ENCODE measurements around the gene TAF4B. TPM values are rescaled to one million over a fixed set of nuclear protein-coding genes. Genes with fewer than 3 reads are reported as not detected.
"Not testable (repeated sequence)": the region's sequence is repeated elsewhere in the genome, so short reads cannot be mapped to it uniquely, and the experiment has no call there.

TAF4B gene
- total RNA-seq, 1 donor from 2014 or later: 4.7 TPM

- not testable (repeated sequence) for DNase-seq (ENCODE audit: extremely low read depth, low read depth, low spot score)
These were observed 11.1 kb downstream of the TAF4B start for GRCh38 chr18:26237363-26237762.

- DNase-seq (ENCODE audit: extremely low read depth, low read depth, low spot score): not testable (repeated sequence)
These were observed 12.5 kb downstream of the TAF4B start for GRCh38 chr18:26238718-26239117.

GRCh38 chr18:26242392-26242791, 16.1 kb downstream of the TAF4B start:
- not testable (repeated sequence) for DNase-seq (ENCODE audit: extremely low read depth, low read depth, low spot score)

GRCh38 chr18:26245434-26245833, 19.2 kb downstream of the TAF4B start:
- not testable (repeated sequence) for DNase-seq (ENCODE audit: extremely low read depth, low read depth, low spot score)

GRCh38 chr18:26252411-26252810, 26.2 kb downstream of the TAF4B start:
- DNase-seq (ENCODE audit: extremely low read depth, low read depth, low spot score): no peak

GRCh38 chr18:26254808-26255207, 28.6 kb downstream of the TAF4B start:
- DNase-seq (ENCODE audit: extremely low read depth, low read depth, low spot score): not testable (repeated sequence)

GRCh38 chr18:26255695-26256622, 29.7 kb downstream of the TAF4B start:
- no peak for DNase-seq (ENCODE audit: extremely low read depth, low read depth, low spot score)

GRCh38 chr18:26258711-26259110, 32.5 kb downstream of the TAF4B start:
- no peak for DNase-seq (ENCODE audit: extremely low read depth, low read depth, low spot score)

- not testable (repeated sequence) for DNase-seq (ENCODE audit: extremely low read depth, low read depth, low spot score)
These were observed 33.2 kb downstream of the TAF4B start for GRCh38 chr18:26259416-26259815.

GRCh38 chr18:26262156-26262555, 35.9 kb downstream of the TAF4B start:
- DNase-seq (ENCODE audit: extremely low read depth, low read depth, low spot score): no peak

- DNase-seq (ENCODE audit: extremely low read depth, low read depth, low spot score): no peak
These were observed 41.2 kb downstream of the TAF4B start for GRCh38 chr18:26267357-26267930.

- DNase-seq (ENCODE audit: extremely low read depth, low read depth, low spot score): no peak
These were observed 42.2 kb downstream of the TAF4B start for GRCh38 chr18:26268454-26268853.

GRCh38 chr18:26271917-26272549, 45.8 kb downstream of the TAF4B start:
- no peak for DNase-seq (ENCODE audit: extremely low read depth, low read depth, low spot score)

- no peak for DNase-seq (ENCODE audit: extremely low read depth, low read depth, low spot score)
These were observed 51.1 kb downstream of the TAF4B start for GRCh38 chr18:26277374-26277773.

- no peak for DNase-seq (ENCODE audit: extremely low read depth, low read depth, low spot score)
These were observed 53.2 kb downstream of the TAF4B start for GRCh38 chr18:26279428-26279827.

GRCh38 chr18:26286008-26286407, 59.8 kb downstream of the TAF4B start:
- no peak for DNase-seq (ENCODE audit: extremely low read depth, low read depth, low spot score)

- no peak for DNase-seq (ENCODE audit: extremely low read depth, low read depth, low spot score)
These were observed 61.4 kb downstream of the TAF4B start for GRCh38 chr18:26287644-26288043.

GRCh38 chr18:26290385-26290784, 64.1 kb downstream of the TAF4B start:
- DNase-seq (ENCODE audit: extremely low read depth, low read depth, low spot score): no peak

- no peak for DNase-seq (ENCODE audit: extremely low read depth, low read depth, low spot score)
These were observed 67.7 kb downstream of the TAF4B start for GRCh38 chr18:26293982-26294381.

GRCh38 chr18:26298107-26298506, 71.9 kb downstream of the TAF4B start:
- DNase-seq (ENCODE audit: extremely low read depth, low read depth, low spot score): no peak

GRCh38 chr18:26301681-26302080, 75.4 kb downstream of the TAF4B start:
- DNase-seq (ENCODE audit: extremely low read depth, low read depth, low spot score): no peak

GRCh38 chr18:26303222-26303621, 77.0 kb downstream of the TAF4B start:
- not testable (repeated sequence) for DNase-seq (ENCODE audit: extremely low read depth, low read depth, low spot score)

Data from glomerular endothelial cell (primary cell).